22Rv1 (cell line): ENCODE data around the gene CYP2W1.

Source experiments
- ZFX ChIP-seq: fragments of 450-650 bp; IDR thresholded peaks from 2 replicates; pipeline ENCODE4 v1.6.1; 2017; ENCODE audit warnings: antibody characterized with exemption, borderline replicate concordance
- TF ChIP-seq, protein P1 (sequence below): fragments of 450-650 bp; IDR thresholded peaks from 2 replicates; pipeline ENCODE4 v1.5.1; 2017; ENCODE audit warnings: mild to moderate bottlenecking

DNA sequence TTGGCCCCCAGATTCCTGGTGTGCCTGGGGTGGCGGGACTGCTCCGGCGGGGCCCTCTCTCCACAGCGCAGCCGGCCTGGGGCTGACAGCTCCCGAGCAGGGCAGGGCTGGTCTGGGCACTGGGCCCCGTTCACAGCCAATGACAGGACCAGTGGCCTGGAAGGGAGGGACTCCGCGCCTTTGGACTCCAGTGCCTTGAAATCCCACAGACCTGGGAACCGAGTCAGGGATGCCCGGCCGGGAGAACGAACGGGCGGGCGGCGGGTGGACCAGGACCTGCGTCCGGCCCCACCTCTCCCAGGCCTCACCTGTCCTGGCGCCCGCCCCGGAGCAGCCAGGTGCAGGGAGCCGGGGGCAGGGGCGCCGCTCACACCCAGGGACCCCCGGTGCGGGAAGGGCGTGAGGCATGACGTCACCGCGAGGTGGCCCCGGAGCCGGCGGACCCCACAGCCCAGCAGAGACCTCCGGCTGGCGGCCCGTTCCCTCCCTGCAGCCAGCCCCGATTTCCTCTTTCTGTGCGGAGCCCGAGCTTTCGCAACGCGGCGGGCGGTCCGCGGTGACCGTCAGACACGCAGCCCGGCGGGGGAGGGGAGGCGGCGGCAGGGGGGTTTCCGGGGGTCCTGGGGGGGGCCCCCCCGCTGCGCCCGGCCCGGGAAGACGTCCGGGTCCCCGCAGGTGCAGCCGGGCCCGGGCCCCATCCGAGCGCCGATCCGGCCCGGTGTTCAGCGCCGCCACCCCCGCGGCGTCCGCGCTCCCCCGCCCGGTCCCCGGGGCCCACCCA is 29.2 kb upstream of the CYP2W1 start:
- TF ChIP-seq, protein P1, sequence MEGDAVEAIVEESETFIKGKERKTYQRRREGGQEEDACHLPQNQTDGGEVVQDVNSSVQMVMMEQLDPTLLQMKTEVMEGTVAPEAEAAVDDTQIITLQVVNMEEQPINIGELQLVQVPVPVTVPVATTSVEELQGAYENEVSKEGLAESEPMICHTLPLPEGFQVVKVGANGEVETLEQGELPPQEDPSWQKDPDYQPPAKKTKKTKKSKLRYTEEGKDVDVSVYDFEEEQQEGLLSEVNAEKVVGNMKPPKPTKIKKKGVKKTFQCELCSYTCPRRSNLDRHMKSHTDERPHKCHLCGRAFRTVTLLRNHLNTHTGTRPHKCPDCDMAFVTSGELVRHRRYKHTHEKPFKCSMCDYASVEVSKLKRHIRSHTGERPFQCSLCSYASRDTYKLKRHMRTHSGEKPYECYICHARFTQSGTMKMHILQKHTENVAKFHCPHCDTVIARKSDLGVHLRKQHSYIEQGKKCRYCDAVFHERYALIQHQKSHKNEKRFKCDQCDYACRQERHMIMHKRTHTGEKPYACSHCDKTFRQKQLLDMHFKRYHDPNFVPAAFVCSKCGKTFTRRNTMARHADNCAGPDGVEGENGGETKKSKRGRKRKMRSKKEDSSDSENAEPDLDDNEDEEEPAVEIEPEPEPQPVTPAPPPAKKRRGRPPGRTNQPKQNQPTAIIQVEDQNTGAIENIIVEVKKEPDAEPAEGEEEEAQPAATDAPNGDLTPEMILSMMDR = no peak
- no peak for TF ChIP-seq ZFX
